Measurements from ENCODE around the gene RAP1GAP2.

GRCh38 chr17:3040882-3041281 lies 244.6 kb downstream of the RAP1GAP2 start:
- no peak for TF ChIP-seq EZH2 (optimal IDR thresholded peaks at IDR 0.05; ENCODE audit: low read depth, low read length)
- TF ChIP-seq CTCF (IDR thresholded peaks at IDR 0.05; ENCODE audit: low read length): no peak

Data from MM.1S (cell line).